GM12891 (cell line): ENCODE data around the gene CORO1C.

Experiments
- PAX5 ChIP-seq: IDR thresholded peaks from 2 replicates; pipeline ENCODE4 v1.6.1; 2011; ENCODE audit warnings: low read length, moderate library complexity, mild to moderate bottlenecking; ENCODE audit not compliant: insufficient read depth, severe bottlenecking
- POLR2A ChIP-seq: IDR thresholded peaks from 2 replicates; pipeline ENCODE4 v1.6.1; 2011; ENCODE audit warnings: low read depth, low read length, control low read depth
- POLR2AphosphoS5 ChIP-seq: IDR thresholded peaks from 2 replicates; pipeline ENCODE4 v1.6.1; 2011; ENCODE audit warnings: low read depth, low read length, control low read depth

DNA sequence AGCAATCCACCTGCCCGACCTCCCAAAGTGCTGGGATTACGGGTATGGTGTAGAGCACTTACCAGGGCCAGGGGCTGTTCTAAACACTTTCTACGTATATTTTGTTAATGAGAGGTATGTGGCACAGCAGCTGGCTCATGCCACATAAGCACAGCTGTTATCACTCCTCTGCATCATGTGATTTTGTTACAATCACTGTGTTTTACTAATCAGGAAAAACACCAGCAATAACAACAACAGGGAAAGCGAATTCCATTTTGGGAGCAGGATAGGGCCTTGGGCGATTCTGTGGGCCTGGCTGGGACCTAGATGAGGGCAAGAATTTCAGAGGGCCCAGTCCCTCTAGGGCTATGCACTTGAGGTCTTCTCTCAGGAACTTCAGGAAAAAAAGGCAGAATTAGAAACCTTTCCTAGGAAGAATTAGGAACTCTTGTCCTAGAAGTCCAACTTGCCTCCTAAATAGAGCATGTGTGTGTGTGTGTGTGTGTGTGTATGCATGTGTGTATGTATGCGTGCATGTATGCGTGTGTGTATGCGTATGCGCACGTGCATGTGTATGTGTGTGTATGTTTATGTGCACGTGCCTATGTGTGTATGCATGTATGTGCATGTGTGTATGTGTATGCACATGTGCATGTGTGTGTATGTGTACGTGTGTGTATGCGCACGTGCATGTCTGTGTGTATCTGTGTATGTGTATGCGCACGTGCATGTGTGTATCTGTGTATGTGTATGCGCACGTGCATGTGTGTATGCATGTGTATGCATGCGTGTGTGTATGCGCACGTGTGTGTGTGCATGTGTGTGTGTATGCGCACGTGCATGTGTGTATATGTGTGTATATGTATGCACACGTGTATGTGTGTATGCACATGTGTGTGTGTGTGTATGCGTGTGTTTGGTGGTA is 41.8 kb upstream of the CORO1C start:
- TF ChIP-seq POLR2A (no peak), PAX5 (no peak), POLR2AphosphoS5 (no peak)
